ENCODE data around the gene ADAM22. TPM values are rescaled to one million over a fixed set of nuclear protein-coding genes. Genes with fewer than 3 reads are reported as not detected.
"Not testable (repeated sequence)": the region's sequence is repeated elsewhere in the genome, so short reads cannot be mapped to it uniquely, and the experiment has no call there.

Gene ADAM22
- total and polyA plus RNA-seq, 4 donors = 27.2 to 178 (median 44.1) TPM

GRCh38 chr7:88141953-88142352 is 207.9 kb downstream of the ADAM22 start:
- no peak overlapping the region for H3K27ac ChIP-seq (ENCODE audit: low read depth, low read length)
- H3K9me3 ChIP-seq (ENCODE audit: control insufficient read depth, insufficient read depth, low read length) = no peaks in the 10 kb centered on the region
- H3K36me3 ChIP-seq (ENCODE audit: control insufficient read depth, insufficient read depth, low read length) = no peaks in the 10 kb centered on the region
- no peaks in the 10 kb centered on the region for H3K4me1 ChIP-seq (ENCODE audit: control insufficient read depth, insufficient read depth, low read length)
- no peak overlapping the region for H3K4me3 ChIP-seq (ENCODE audit: low read depth, low read length)
- WGBS (ENCODE audit: insufficient coverage) = no CpG with 5 or more reads among the region's 1 CpG
- DNase-seq (ENCODE audit: low read depth in 4 of 6, low spot score in 6 of 6) = no peak
- no peaks in the 10 kb centered on the region for H3K27me3 ChIP-seq (ENCODE audit: control insufficient read depth, insufficient read depth, low read length)

- H3K36me3 ChIP-seq (ENCODE audit: control insufficient read depth, insufficient read depth, low read length) = peaks cover 2% of the 10 kb centered on the region
- no peaks in the 10 kb centered on the region for H3K9me3 ChIP-seq (ENCODE audit: control insufficient read depth, insufficient read depth, low read length)
- peaks cover 3% of the 10 kb centered on the region for H3K4me1 ChIP-seq (ENCODE audit: control insufficient read depth, insufficient read depth, low read length)
- no peak overlapping the region for H3K4me3 ChIP-seq (ENCODE audit: low read depth, low read length)
- WGBS (ENCODE audit: insufficient coverage) = no CpG with 5 or more reads among the region's 2 CpGs
- DNase-seq (ENCODE audit: low read depth in 4 of 6, low spot score in 6 of 6) = peak in 5 of 6 donors; percentile 17 to 88 (median 31)
- no peaks in the 10 kb centered on the region for H3K27me3 ChIP-seq (ENCODE audit: control insufficient read depth, insufficient read depth, low read length)
- H3K27ac ChIP-seq (ENCODE audit: low read depth, low read length) = no peak overlapping the region
These were observed 212.6 kb downstream of the ADAM22 start for GRCh38 chr7:88146616-88147015.

GRCh38 chr7:88147341-88147740 is 213.3 kb downstream of the ADAM22 start:
- DNase-seq (ENCODE audit: low read depth in 4 of 6, low spot score in 6 of 6) = no peak
- Histone ChIP-seq H3K27ac (ENCODE audit: low read depth, low read length) (no peak overlapping the region), H3K9me3 (ENCODE audit: control insufficient read depth, insufficient read depth, low read length) (no peaks in the 10 kb centered on the region)

GRCh38 chr7:88147949-88148348 is 213.9 kb downstream of the ADAM22 start:
- Histone ChIP-seq H3K27ac (ENCODE audit: low read depth, low read length) (no peak overlapping the region), H3K4me3 (ENCODE audit: low read depth, low read length) (no peak overlapping the region), H3K27me3 (ENCODE audit: control insufficient read depth, insufficient read depth, low read length) (no peaks in the 10 kb centered on the region), H3K36me3 (ENCODE audit: control insufficient read depth, insufficient read depth, low read length) (peaks cover 2% of the 10 kb centered on the region), H3K9me3 (ENCODE audit: control insufficient read depth, insufficient read depth, low read length) (no peaks in the 10 kb centered on the region), H3K4me1 (ENCODE audit: control insufficient read depth, insufficient read depth, low read length) (peaks cover 3% of the 10 kb centered on the region)
- no peak for DNase-seq (ENCODE audit: low read depth in 4 of 6, low spot score in 6 of 6)
- 40% methylated on average over 1 of the region's 1 CpG for WGBS (ENCODE audit: insufficient coverage)

More at GRCh38 chr7:88147341-88147740, 213.3 kb downstream of the ADAM22 start:
- peaks cover 3% of the 10 kb centered on the region for H3K4me1 ChIP-seq (ENCODE audit: control insufficient read depth, insufficient read depth, low read length)
- H3K36me3 ChIP-seq (ENCODE audit: control insufficient read depth, insufficient read depth, low read length) = peaks cover 2% of the 10 kb centered on the region
- no peaks in the 10 kb centered on the region for H3K27me3 ChIP-seq (ENCODE audit: control insufficient read depth, insufficient read depth, low read length)
- H3K4me3 ChIP-seq (ENCODE audit: low read depth, low read length) = no peak overlapping the region

- H3K27me3 ChIP-seq (ENCODE audit: control insufficient read depth, insufficient read depth, low read length) = no peaks in the 10 kb centered on the region
- 86% methylated on average over 2 of the region's 4 CpGs for WGBS (ENCODE audit: insufficient coverage)
- H3K9me3 ChIP-seq (ENCODE audit: control insufficient read depth, insufficient read depth, low read length) = no peaks in the 10 kb centered on the region
- H3K36me3 ChIP-seq (ENCODE audit: control insufficient read depth, insufficient read depth, low read length) = peaks cover 2% of the 10 kb centered on the region
- no peak overlapping the region for H3K4me3 ChIP-seq (ENCODE audit: low read depth, low read length)
- H3K4me1 ChIP-seq (ENCODE audit: control insufficient read depth, insufficient read depth, low read length) = peaks cover 3% of the 10 kb centered on the region
- no peak overlapping the region for H3K27ac ChIP-seq (ENCODE audit: low read depth, low read length)
- DNase-seq (ENCODE audit: low read depth in 4 of 6, low spot score in 6 of 6) = no peak
These were observed 216.0 kb downstream of the ADAM22 start for GRCh38 chr7:88150033-88150432.

- Histone ChIP-seq H3K27me3 (ENCODE audit: control insufficient read depth, insufficient read depth, low read length) (no peaks in the 10 kb centered on the region), H3K4me3 (ENCODE audit: low read depth, low read length) (no peak overlapping the region), H3K4me1 (ENCODE audit: control insufficient read depth, insufficient read depth, low read length) (peaks cover 3% of the 10 kb centered on the region), H3K27ac (ENCODE audit: low read depth, low read length) (no peak overlapping the region), H3K36me3 (ENCODE audit: control insufficient read depth, insufficient read depth, low read length) (peaks cover 2% of the 10 kb centered on the region), H3K9me3 (ENCODE audit: control insufficient read depth, insufficient read depth, low read length) (no peaks in the 10 kb centered on the region)
- WGBS (ENCODE audit: insufficient coverage) = 67% methylated on average over 6 of the region's 7 CpGs
- DNase-seq (ENCODE audit: low read depth in 4 of 6, low spot score in 6 of 6) = peak in 1 of 6 donors; percentile 70
These were observed 217.2 kb downstream of the ADAM22 start for GRCh38 chr7:88151119-88151790.

- H3K4me3 ChIP-seq (ENCODE audit: low read depth, low read length) = no peak overlapping the region
- H3K4me1 ChIP-seq (ENCODE audit: control insufficient read depth, insufficient read depth, low read length) = peaks cover 3% of the 10 kb centered on the region
- peaks cover 2% of the 10 kb centered on the region for H3K9me3 ChIP-seq (ENCODE audit: control insufficient read depth, insufficient read depth, low read length)
- DNase-seq (ENCODE audit: low read depth in 4 of 6, low spot score in 6 of 6) = no peak
- H3K27ac ChIP-seq (ENCODE audit: low read depth, low read length) = no peak overlapping the region
- no peaks in the 10 kb centered on the region for H3K27me3 ChIP-seq (ENCODE audit: control insufficient read depth, insufficient read depth, low read length)
- H3K36me3 ChIP-seq (ENCODE audit: control insufficient read depth, insufficient read depth, low read length) = peaks cover 2% of the 10 kb centered on the region
These were observed 219.3 kb downstream of the ADAM22 start for GRCh38 chr7:88153378-88153777.

- Histone ChIP-seq H3K27me3 (ENCODE audit: control insufficient read depth, insufficient read depth, low read length) (no peaks in the 10 kb centered on the region), H3K4me3 (ENCODE audit: low read depth, low read length) (no peak overlapping the region), H3K27ac (ENCODE audit: low read depth, low read length) (no peak overlapping the region), H3K36me3 (ENCODE audit: control insufficient read depth, insufficient read depth, low read length) (peaks cover 2% of the 10 kb centered on the region), H3K9me3 (ENCODE audit: control insufficient read depth, insufficient read depth, low read length) (peaks cover 4% of the 10 kb centered on the region), H3K4me1 (ENCODE audit: control insufficient read depth, insufficient read depth, low read length) (peaks cover 3% of the 10 kb centered on the region)
- no peak for DNase-seq (ENCODE audit: low read depth in 4 of 6, low spot score in 6 of 6)
- WGBS (ENCODE audit: insufficient coverage) = 84% methylated on average over 3 of the region's 4 CpGs
These were observed 221.7 kb downstream of the ADAM22 start for GRCh38 chr7:88155756-88156155.

GRCh38 chr7:88156356-88156755 is 222.3 kb downstream of the ADAM22 start:
- Histone ChIP-seq H3K36me3 (ENCODE audit: control insufficient read depth, insufficient read depth, low read length) (peaks cover 2% of the 10 kb centered on the region), H3K27me3 (ENCODE audit: control insufficient read depth, insufficient read depth, low read length) (no peaks in the 10 kb centered on the region), H3K27ac (ENCODE audit: low read depth, low read length) (no peak overlapping the region), H3K4me3 (ENCODE audit: low read depth, low read length) (no peak overlapping the region), H3K9me3 (ENCODE audit: control insufficient read depth, insufficient read depth, low read length) (peaks cover 4% of the 10 kb centered on the region), H3K4me1 (ENCODE audit: control insufficient read depth, insufficient read depth, low read length) (peaks cover 2% of the 10 kb centered on the region)
- WGBS (ENCODE audit: insufficient coverage) = no CpG with 5 or more reads among the region's 1 CpG
- peak in 1 of 6 donors; percentile 22 for DNase-seq (ENCODE audit: low read depth in 4 of 6, low spot score in 6 of 6)

GRCh38 chr7:88159741-88160140 is 225.7 kb downstream of the ADAM22 start:
- H3K27ac ChIP-seq (ENCODE audit: low read depth, low read length); H3K4me1 ChIP-seq (ENCODE audit: control insufficient read depth, insufficient read depth, low read length); H3K27me3 ChIP-seq (ENCODE audit: control insufficient read depth, insufficient read depth, low read length); H3K9me3 ChIP-seq (ENCODE audit: control insufficient read depth, insufficient read depth, low read length); H3K4me3 ChIP-seq (ENCODE audit: low read depth, low read length); H3K36me3 ChIP-seq (ENCODE audit: control insufficient read depth, insufficient read depth, low read length); DNase-seq (ENCODE audit: low read depth in 4 of 6, low spot score in 6 of 6): not testable (repeated sequence)
- WGBS (ENCODE audit: insufficient coverage) = no CpG with 5 or more reads among the region's 2 CpGs

Measured in spinal cord (tissue), 10 donors.